K562 (cell line): ENCODE results near the gene E2F1. TPM values are rescaled to one million over a fixed set of nuclear protein-coding genes. Genes with fewer than 3 reads are reported as not detected.

Experiments used
- ATAC-seq: fragments of 200-7000 bp; cut with Tn5 transposase; 3 replicates; pipeline ENCODE4 v1.9.1; 2020; ENCODE audit warnings: moderate library complexity
- BruUV-seq: library from RNA; stranded (reverse); fragments of 400-500 nt; replicated peaks from 2 replicates; lab custom pipeline; 2021; lab: Mats Ljungman, UMichigan
- CTCF ChIA-PET: fragments of 300-600 bp; formaldehyde crosslinking; extraction: SDS; loops from one replicate; lab custom pipeline; 2021; ENCODE audit warnings: low intra/inter-chr PET ratio; lab: Yijun Ruan, JAX
- POLR2A ChIA-PET: fragments of 300-600, 350-650 bp; sonication (Branson Sonifier 250); formaldehyde crosslinking; extraction: SDS; loops from one replicate; lab custom pipeline; 2021; ENCODE audit warnings: antibody characterized with exemption, inconsistent platforms; lab: Yijun Ruan, JAX
- DNase-seq, 4 experiments: peaks; one replicate each; pipeline versions ENCODE4 v3.0.0 to v3.0.0-alpha.2; 2011 to 2018; ENCODE audit warnings: low spot score in 3 of 4, mixed read lengths in 3 of 4; ENCODE audit errors: extremely low read depth in 1 of 4
- FAIRE-seq: peaks from 2 replicates; lab custom pipeline; 2011; peaks lifted over from hg19 to GRCh38; lab: Jason Lieb, UNC
- H2AFZ ChIP-seq: 2 replicates; pipeline ENCODE4 v1.6.0; 2011; ENCODE audit warnings: low read depth, low read length, control low read depth, inconsistent platforms
- H3K27ac ChIP-seq: fragments of 200-600 bp; 3 replicates; pipeline ENCODE4 v1.8.0; 2011; ENCODE audit warnings: low read depth, mild to moderate bottlenecking, control low read depth, inconsistent platforms, low read length, moderate library complexity, mixed read lengths; ENCODE audit errors: extremely low read depth
- H3K27me3 ChIP-seq, 2 experiments: fragments of 300-600 bp in 1 of 2; 2 replicates in 1 of 2; 3 replicates in 1 of 2; pipeline versions ENCODE4 v1.6.0 to v1.8.0; 2011; ENCODE audit warnings: inconsistent platforms in 2 of 2, low read length in 2 of 2, mild to moderate bottlenecking in 1 of 2, mixed read lengths in 1 of 2, moderate library complexity in 1 of 2; ENCODE audit not compliant: control insufficient read depth in 2 of 2, insufficient read depth in 2 of 2
- H3K36me3 ChIP-seq: fragments of 300-600 bp; 3 replicates; pipeline ENCODE4 v1.8.0; 2011; ENCODE audit warnings: mild to moderate bottlenecking, low read length, inconsistent platforms; ENCODE audit not compliant: control insufficient read depth, insufficient read depth
- H3K4me1 ChIP-seq, 2 experiments: fragments of 200-600 bp in 1 of 2; replicated peaks in 1 of 2; 2 replicates in 1 of 2; 3 replicates in 1 of 2; pipeline versions ENCODE4 v1.5.1 to v1.8.0; 2011; ENCODE audit warnings: inconsistent platforms in 2 of 2, low read length in 2 of 2, mild to moderate bottlenecking in 1 of 2, mixed read lengths in 1 of 2, moderate library complexity in 1 of 2; ENCODE audit not compliant: control insufficient read depth in 2 of 2, insufficient read depth in 2 of 2
- H3K4me2 ChIP-seq: 2 replicates; pipeline ENCODE4 v1.6.1; 2011; ENCODE audit warnings: low read length, control low read depth, inconsistent platforms, mixed read lengths; ENCODE audit not compliant: insufficient read depth
- H3K4me3 ChIP-seq: fragments of 200-600 bp; sonication (generic), shearing (Covaris generic); 2 replicates; pipeline ENCODE4 v1.5.1; 2016; ENCODE audit warnings: control low read depth, inconsistent platforms
- H3K79me2 ChIP-seq: fragments of 200-600 bp; 3 replicates; pipeline ENCODE4 v1.8.0; 2011; ENCODE audit warnings: low read length, inconsistent platforms; ENCODE audit not compliant: control insufficient read depth, insufficient read depth
- H3K9ac ChIP-seq, 2 experiments: 2 replicates each; pipeline versions ENCODE4 v1.6.0 to v1.6.1; 2011; ENCODE audit warnings: low read depth in 2 of 2, low read length in 2 of 2, control low read depth in 1 of 2, inconsistent platforms in 1 of 2, mild to moderate bottlenecking in 1 of 2, mixed read lengths in 1 of 2; ENCODE audit not compliant: insufficient read depth in 1 of 2
- H3K9me1 ChIP-seq: one replicate; pipeline ENCODE4 v1.6.0; 2011; ENCODE audit warnings: inconsistent platforms, mild to moderate bottlenecking, low read length, moderate library complexity; ENCODE audit not compliant: control insufficient read depth, insufficient read depth
- H3K9me3 ChIP-seq: replicated peaks from 2 replicates; pipeline ENCODE4 v1.5.1; 2011; ENCODE audit warnings: low read depth, low read length, inconsistent platforms; ENCODE audit not compliant: control insufficient read depth, insufficient read depth
- H4K20me1 ChIP-seq: replicated peaks from 2 replicates; pipeline ENCODE4 v1.6.1; 2011; ENCODE audit warnings: low read length, inconsistent platforms, mixed read lengths; ENCODE audit not compliant: control insufficient read depth, insufficient read depth
- BRD4 ChIP-seq: fragments of 200-600 bp; sonication (generic); IDR thresholded peaks from 2 replicates; pipeline ENCODE4 v1.6.1; 2017; ENCODE audit warnings: inconsistent platforms
- KDM1A ChIP-seq, 2 experiments: fragments of 450-650 bp; IDR thresholded peaks; 2 replicates each; pipeline ENCODE4 v1.6.1; 2016; ENCODE audit warnings: mild to moderate bottlenecking in 2 of 2
- PHB ChIP-seq: fragments of 250-450 bp; sonication (Bioruptor Pico); IDR thresholded peaks from 2 replicates; pipeline ENCODE4 v1.5.0; 2021
- POLR2G ChIP-seq: fragments of 200-400 bp; formaldehyde crosslinking; IDR thresholded peaks from 2 replicates; pipeline ENCODE4 v1.6.1; 2017; ENCODE audit warnings: low read depth, mild to moderate bottlenecking, antibody characterized with exemption, low read length, moderate library complexity
- RBFOX2 ChIP-seq: fragments of 200-400 bp; formaldehyde crosslinking; IDR thresholded peaks from 2 replicates; pipeline ENCODE4 v1.6.1; 2017; ENCODE audit warnings: low read depth, mild to moderate bottlenecking, low read length, moderate library complexity
- RNF2 ChIP-seq: sonication (generic); IDR thresholded peaks from 2 replicates; pipeline ENCODE4 v1.6.1; 2016
- ZKSCAN3 ChIP-seq: fragments of 250-450 bp; sonication (Bioruptor Pico); IDR thresholded peaks from 2 replicates; pipeline ENCODE4 v1.4.0; 2020
- ZNF146 ChIP-seq: IDR thresholded peaks from one replicate; pipeline ENCODE4 v1.6.1; 2018; ENCODE audit warnings: missing compliant biosample characterization; ENCODE audit not compliant: unreplicated experiment
- WGBS: fragments of 100-300 bp; shearing (Covaris generic); methylation state at CpG from one replicate; pipeline ENCODE4 v1.1.6; 2016; ENCODE audit warnings: low coverage, mixed read lengths; ENCODE audit not compliant: insufficient coverage; ENCODE audit errors: missing lambda C conversion rate; 5-methylcytosine and 5-hydroxymethylcytosine counted together
- in situ Hi-C: fragments of 300-500 bp; cut with MboI; formaldehyde crosslinking; loops from 4 replicates; pipeline ENCODE4 v1.15.0; 2018; ENCODE audit warnings: inconsistent platforms, mixed read lengths
- intact Hi-C: fragments of 100-400 bp; cut with micrococcal nuclease; formaldehyde crosslinking; loops from 2 replicates; pipeline ENCODE4 v1.14.2; 2022
- polyA plus RNA-seq, 8 experiments: library from polyadenylated mRNA; depleted of rRNA in 4 of 8; stranded (reverse) in 5 of 8; unstranded in 3 of 8; fragments of >200 nt; fragmentation: Nextera tagmentation in 2 of 8; fragmentation: Illumina TruSeq in 1 of 8; extraction: Ambion mirVana in 2 of 8; extraction: Trizol in 1 of 8; gene quantifications; 2 replicates each; pipeline versions ENCODE4 v1.2.1 to v1.2.3, GENCODE V29; 2011 to 2014; ENCODE audit warnings: inconsistent platforms in 1 of 8, missing spikeins in 1 of 8
- total RNA-seq, 7 experiments: library from RNA; depleted of rRNA in 6 of 7; stranded (reverse); fragments of >200 nt in 6 of 7; fragmentation: Illumina TruSeq in 2 of 7; extraction: Trizol in 2 of 7; gene quantifications; 2 replicates each; pipeline versions ENCODE4 v1.2.1 to v1.2.3, GENCODE V29; 2011 to 2021; ENCODE audit warnings: low replicate concordance in 1 of 7

The E2F1 gene
- total and polyA plus RNA-seq, 9 of the 15 experiments (the other 6 are each of a cell fraction or from before 2014, with no cell fraction given) = 0.14 to 30.6 (median 13.1) TPM

- H3K4me1 ChIP-seq = peaks cover 16 to 54% of the 10 kb centered on the region in 2 experiments; a peak in 4 of 5 replicates
- TF ChIP-seq RBFOX2 = 0 out of 2 replicates have a peak, but pooled peaks have one; percentile 52
- no peak for TF ChIP-seq PHB (CRISPR knock-in tag)
- no peak for TF ChIP-seq ZKSCAN3
- TF ChIP-seq BRD4 = no peak
- TF ChIP-seq POLR2G = 0 out of 2 replicates have a peak, but pooled peaks have one; percentile 44
- TF ChIP-seq RNF2 = no peak
- no peak for TF ChIP-seq ZNF146 (CRISPR knock-in tag)
- TF ChIP-seq KDM1A (IDR thresholded peaks at IDR 0.05) = no peak
- no peak overlapping the region for H3K4me2 ChIP-seq
- no TSS peak for BruUV-seq
- in situ Hi-C loops (no loop called here), intact Hi-C loops (no loop called here)
- 97% methylated on average over 16 of the region's 21 CpGs for WGBS
- no peak overlapping the region for H2AFZ ChIP-seq
- no peaks in the 10 kb centered on the region for H3K27me3 ChIP-seq
- ATAC-seq (no peak), FAIRE-seq (no peak), DNase-seq (no peak)
- H3K27ac ChIP-seq = no peak overlapping the region
- peaks cover 18% of the 10 kb centered on the region for H3K79me2 ChIP-seq
- peaks cover 11% of the 10 kb centered on the region; the same call in 1 of the 2 replicates for H4K20me1 ChIP-seq
- ChIA-PET POLR2A (interaction anchor here (1.3 kb wide), 1 partner anchor 13 kb away, joined by 6 read pairs; no protein-coding TSS in a partner anchor), CTCF (no interaction called here)
- H3K9me1 ChIP-seq = no peaks in the 10 kb centered on the region
- H3K9ac ChIP-seq = peak overlapping the region in 1 of 2 experiments; percentile 50; a peak in 2 of 4 replicates
- no peak overlapping the region for H3K4me3 ChIP-seq
- no peaks in the 10 kb centered on the region for H3K9me3 ChIP-seq
- H3K36me3 ChIP-seq = peaks cover 55% of the 10 kb centered on the region; the same call in 2 of the 3 replicates
These were observed 26.0 kb downstream of the E2F1 start for GRCh38 chr20:33660035-33660684.
